Measurements from ENCODE around the gene PASK. TPM values are rescaled to one million over a fixed set of nuclear protein-coding genes. Genes with fewer than 3 reads are reported as not detected.

Gene PASK
- total RNA-seq, 2 donors from 2014 or later = 108 to 163 TPM

GRCh38 chr2:241123816-241124536 lies 25.3 kb downstream of the PASK start:
- H3K4me3 Mint-ChIP-seq = peak overlapping the region; percentile 76
- peaks cover 7% of the 10 kb centered on the region for H3K36me3 Mint-ChIP-seq (ENCODE audit: low read depth)
- H3K4me1 Mint-ChIP-seq = peaks cover 26% of the 10 kb centered on the region
- no peaks in the 10 kb centered on the region for H3K27me3 Mint-ChIP-seq
- peak overlapping the region; percentile 83 for H3K27ac Mint-ChIP-seq
- H3K9me3 ChIP-seq (ENCODE audit: control insufficient read depth, low read length, poor library complexity, severe bottlenecking) = no peaks in the 10 kb centered on the region
- peak; percentile 30 to 53 (median 37) for DNase-seq
- ATAC-seq = peak; percentile 75

GRCh38 chr2:241122376-241123002 lies 26.8 kb downstream of the PASK start:
- Mint-ChIP-seq H3K4me1 (peaks cover 17% of the 10 kb centered on the region), H3K27me3 (no peaks in the 10 kb centered on the region), H3K4me3 (no peak overlapping the region), H3K27ac (peak overlapping the region; percentile 83), H3K36me3 (ENCODE audit: low read depth) (peaks cover 7% of the 10 kb centered on the region)
- no peak for DNase-seq
- H3K9me3 ChIP-seq (ENCODE audit: control insufficient read depth, low read length, poor library complexity, severe bottlenecking) = no peaks in the 10 kb centered on the region
- no peak for ATAC-seq

- ATAC-seq (no peak), DNase-seq (no peak)
- peaks cover 13% of the 10 kb centered on the region for H3K4me1 Mint-ChIP-seq
- no peak overlapping the region for H3K4me3 Mint-ChIP-seq
- peak overlapping the region; percentile 37 for H3K27ac Mint-ChIP-seq
- no peaks in the 10 kb centered on the region for H3K27me3 Mint-ChIP-seq
- no peaks in the 10 kb centered on the region for H3K9me3 ChIP-seq (ENCODE audit: control insufficient read depth, low read length, poor library complexity, severe bottlenecking)
- H3K36me3 Mint-ChIP-seq (ENCODE audit: low read depth) = peaks cover 15% of the 10 kb centered on the region
Measured at GRCh38 chr2:241121008-241121407, 28.3 kb downstream of the PASK start.

- ATAC-seq (no peak), DNase-seq (no peak)
- Mint-ChIP-seq H3K27ac (peak overlapping the region; percentile 37), H3K27me3 (no peaks in the 10 kb centered on the region), H3K4me3 (no peak overlapping the region), H3K4me1 (peaks cover 13% of the 10 kb centered on the region), H3K36me3 (ENCODE audit: low read depth) (peaks cover 15% of the 10 kb centered on the region)
- H3K9me3 ChIP-seq (ENCODE audit: control insufficient read depth, low read length, poor library complexity, severe bottlenecking) = no peaks in the 10 kb centered on the region
Measured at GRCh38 chr2:241120440-241120839, 28.8 kb downstream of the PASK start.

- H3K27me3 Mint-ChIP-seq = no peaks in the 10 kb centered on the region
- peaks cover 21% of the 10 kb centered on the region for H3K36me3 Mint-ChIP-seq (ENCODE audit: low read depth)
- H3K4me1 Mint-ChIP-seq = peaks cover 10% of the 10 kb centered on the region
- DNase-seq = no peak
- H3K4me3 Mint-ChIP-seq = no peak overlapping the region
- no peak for ATAC-seq
- no peak overlapping the region for H3K27ac Mint-ChIP-seq
- H3K9me3 ChIP-seq (ENCODE audit: control insufficient read depth, low read length, poor library complexity, severe bottlenecking) = no peaks in the 10 kb centered on the region
Measured at GRCh38 chr2:241118737-241119505, 30.4 kb downstream of the PASK start.

GRCh38 chr2:241116606-241117560 lies 32.4 kb downstream of the PASK start:
- H3K36me3 Mint-ChIP-seq (ENCODE audit: low read depth) = peaks cover 23% of the 10 kb centered on the region
- H3K4me1 Mint-ChIP-seq = peaks cover 11% of the 10 kb centered on the region
- H3K4me3 Mint-ChIP-seq = no peak overlapping the region
- no peak for ATAC-seq
- no peaks in the 10 kb centered on the region for H3K9me3 ChIP-seq (ENCODE audit: control insufficient read depth, low read length, poor library complexity, severe bottlenecking)
- H3K27ac Mint-ChIP-seq = peak overlapping the region; percentile 79
- H3K27me3 Mint-ChIP-seq = no peaks in the 10 kb centered on the region
- no peak for DNase-seq

- peaks cover 13% of the 10 kb centered on the region for H3K4me1 Mint-ChIP-seq
- no peaks in the 10 kb centered on the region for H3K27me3 Mint-ChIP-seq
- no peak for ATAC-seq
- H3K27ac Mint-ChIP-seq = peak overlapping the region; percentile 90
- peaks cover 18% of the 10 kb centered on the region for H3K36me3 Mint-ChIP-seq (ENCODE audit: low read depth)
- no peaks in the 10 kb centered on the region for H3K9me3 ChIP-seq (ENCODE audit: control insufficient read depth, low read length, poor library complexity, severe bottlenecking)
- no peak for DNase-seq
- H3K4me3 Mint-ChIP-seq = no peak overlapping the region
Measured at GRCh38 chr2:241115361-241115760, 33.9 kb downstream of the PASK start.

GRCh38 chr2:241114836-241115235 lies 34.4 kb downstream of the PASK start:
- H3K4me3 Mint-ChIP-seq = no peak overlapping the region
- H3K9me3 ChIP-seq (ENCODE audit: control insufficient read depth, low read length, poor library complexity, severe bottlenecking) = no peaks in the 10 kb centered on the region
- peaks cover 18% of the 10 kb centered on the region for H3K4me1 Mint-ChIP-seq
- DNase-seq = no peak
- H3K27ac Mint-ChIP-seq = peak overlapping the region; percentile 90
- peaks cover 19% of the 10 kb centered on the region for H3K36me3 Mint-ChIP-seq (ENCODE audit: low read depth)
- no peak for ATAC-seq
- no peaks in the 10 kb centered on the region for H3K27me3 Mint-ChIP-seq

GRCh38 chr2:241112592-241112991 lies 36.7 kb downstream of the PASK start:
- peak in 1 of 3 donors; percentile 31 for DNase-seq
- Mint-ChIP-seq H3K27me3 (no peaks in the 10 kb centered on the region), H3K36me3 (ENCODE audit: low read depth) (peaks cover 19% of the 10 kb centered on the region), H3K4me3 (peak overlapping the region; percentile 80), H3K27ac (peak overlapping the region; percentile 88), H3K4me1 (peaks cover 24% of the 10 kb centered on the region)
- no peaks in the 10 kb centered on the region for H3K9me3 ChIP-seq (ENCODE audit: control insufficient read depth, low read length, poor library complexity, severe bottlenecking)
- peak; percentile 68 for ATAC-seq

- Mint-ChIP-seq H3K27ac (peak overlapping the region; percentile 88), H3K4me3 (peak overlapping the region; percentile 80), H3K27me3 (no peaks in the 10 kb centered on the region), H3K4me1 (peaks cover 24% of the 10 kb centered on the region), H3K36me3 (ENCODE audit: low read depth) (peaks cover 19% of the 10 kb centered on the region)
- H3K9me3 ChIP-seq (ENCODE audit: control insufficient read depth, low read length, poor library complexity, severe bottlenecking) = no peaks in the 10 kb centered on the region
- no peak for DNase-seq
- ATAC-seq = no peak
Measured at GRCh38 chr2:241112046-241112445, 37.2 kb downstream of the PASK start.

GRCh38 chr2:241111440-241111805 lies 37.8 kb downstream of the PASK start:
- ATAC-seq (peak; percentile 49), DNase-seq (no peak)
- Mint-ChIP-seq H3K4me1 (peaks cover 24% of the 10 kb centered on the region), H3K36me3 (ENCODE audit: low read depth) (peaks cover 15% of the 10 kb centered on the region), H3K27ac (peak overlapping the region; percentile 88), H3K4me3 (peak overlapping the region; percentile 80), H3K27me3 (no peaks in the 10 kb centered on the region)
- H3K9me3 ChIP-seq (ENCODE audit: control insufficient read depth, low read length, poor library complexity, severe bottlenecking) = no peaks in the 10 kb centered on the region

GRCh38 chr2:241110607-241111439 lies 38.4 kb downstream of the PASK start:
- H3K27me3 Mint-ChIP-seq = no peaks in the 10 kb centered on the region
- peaks cover 24% of the 10 kb centered on the region for H3K4me1 Mint-ChIP-seq
- no peaks in the 10 kb centered on the region for H3K9me3 ChIP-seq (ENCODE audit: control insufficient read depth, low read length, poor library complexity, severe bottlenecking)
- H3K4me3 Mint-ChIP-seq = peak overlapping the region; percentile 80
- peak overlapping the region; percentile 88 for H3K27ac Mint-ChIP-seq
- DNase-seq (no peak), ATAC-seq (peak; percentile 35)
- H3K36me3 Mint-ChIP-seq (ENCODE audit: low read depth) = peaks cover 11% of the 10 kb centered on the region

All from T-helper 17 cell (primary cell).